ENCODE results near the gene CSTB.

GRCh38 chr21:43803558-43804300 lies 27.6 kb upstream of the CSTB start:
- no peak for TF ChIP-seq POLR2AphosphoS5 (IDR thresholded peaks at IDR 0.05; ENCODE audit: low read depth, low read length)
- TF ChIP-seq TAF1 (IDR thresholded peaks at IDR 0.05; ENCODE audit: borderline replicate concordance, insufficient read depth, low read length) = no peak
- no peak for TF ChIP-seq SIN3A (IDR thresholded peaks at IDR 0.05; ENCODE audit: borderline replicate concordance, insufficient read depth, low read length)
- no peak for TF ChIP-seq REST (IDR thresholded peaks at IDR 0.05; ENCODE audit: insufficient read depth in 1 of 2, low read depth in 2 of 2, low read length in 2 of 2)
- TF ChIP-seq FOXP2 (optimal IDR thresholded peaks at IDR 0.05; ENCODE audit: borderline replicate concordance, extremely low read depth, extremely low read length, insufficient read depth) = no peak
